ENCODE results near the gene MRPS15. TPM values are rescaled to one million over a fixed set of nuclear protein-coding genes. Genes with fewer than 3 reads are reported as not detected.

Gene MRPS15
- total RNA-seq, 1 experiment from 2014 or later: 104 TPM

DNA sequence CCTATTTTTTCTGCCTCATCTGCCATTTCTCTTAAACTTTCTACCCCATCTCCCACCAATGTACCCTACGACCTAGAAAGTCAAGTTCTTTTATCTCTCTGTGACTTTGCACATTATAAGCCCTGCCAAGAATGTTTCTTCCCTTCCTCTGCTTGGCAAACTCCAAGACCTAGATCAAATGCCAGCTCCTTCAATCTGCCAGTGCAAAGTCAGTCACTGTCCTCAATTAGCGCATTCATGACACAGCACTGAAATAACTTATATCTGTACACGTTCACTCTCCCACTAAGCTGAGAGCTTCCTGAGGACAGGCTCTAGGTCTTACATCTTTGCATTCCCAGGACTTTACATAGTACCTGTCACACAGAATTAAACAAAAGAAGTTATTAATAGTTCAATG, 45.0 kb downstream of the MRPS15 start:
- Histone ChIP-seq H3K9me3 (no peaks in the 10 kb centered on the region), H3K27me3 (no peaks in the 10 kb centered on the region), H3K36me3 (peaks cover 18% of the 10 kb centered on the region), H3K4me3 (no peak overlapping the region)
- no peak for DNase-seq

- DNase-seq: no peak
- no peaks in the 10 kb centered on the region for H3K27me3 ChIP-seq
- H3K36me3 ChIP-seq: peaks cover 23% of the 10 kb centered on the region
- H3K4me3 ChIP-seq: no peak overlapping the region
- no peaks in the 10 kb centered on the region for H3K9me3 ChIP-seq
Observed at GRCh38 chr1:36417931-36418330, 46.3 kb downstream of the MRPS15 start.

GRCh38 chr1:36415661-36416326, 48.4 kb downstream of the MRPS15 start:
- DNase-seq: no peak
- Histone ChIP-seq H3K36me3 (peaks cover 19% of the 10 kb centered on the region), H3K27me3 (no peaks in the 10 kb centered on the region), H3K4me3 (no peak overlapping the region), H3K9me3 (no peaks in the 10 kb centered on the region)

DNA sequence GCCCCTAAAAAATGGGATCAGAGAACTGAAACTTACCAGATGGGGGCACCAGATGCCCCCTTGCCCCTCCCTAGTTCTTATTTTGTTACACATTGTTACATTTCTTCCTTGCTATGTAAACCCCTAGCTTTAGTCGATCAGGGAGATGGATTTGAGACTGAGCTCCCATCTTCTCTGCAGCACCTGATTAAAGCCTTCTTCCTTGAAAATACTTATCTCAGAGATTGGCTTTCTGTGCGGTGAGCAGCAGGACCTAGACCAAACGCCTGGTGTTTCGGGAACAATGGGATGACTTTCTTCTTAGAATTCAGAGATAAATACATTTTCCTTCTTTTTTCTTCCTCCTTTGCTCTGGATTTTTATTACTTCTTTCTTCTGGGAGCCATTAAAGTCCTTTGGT, 49.8 kb downstream of the MRPS15 start:
- H3K36me3 ChIP-seq: peaks cover 28% of the 10 kb centered on the region
- no peaks in the 10 kb centered on the region for H3K27me3 ChIP-seq
- H3K9me3 ChIP-seq: no peaks in the 10 kb centered on the region
- DNase-seq: no peak
- H3K4me3 ChIP-seq: no peak overlapping the region

GRCh38 chr1:36411674-36412648, 52.2 kb downstream of the MRPS15 start:
- Histone ChIP-seq H3K9me3 (no peaks in the 10 kb centered on the region), H3K27me3 (no peaks in the 10 kb centered on the region), H3K36me3 (peaks cover 28% of the 10 kb centered on the region), H3K4me3 (no peak overlapping the region)
- DNase-seq: peak; percentile 6

DNA sequence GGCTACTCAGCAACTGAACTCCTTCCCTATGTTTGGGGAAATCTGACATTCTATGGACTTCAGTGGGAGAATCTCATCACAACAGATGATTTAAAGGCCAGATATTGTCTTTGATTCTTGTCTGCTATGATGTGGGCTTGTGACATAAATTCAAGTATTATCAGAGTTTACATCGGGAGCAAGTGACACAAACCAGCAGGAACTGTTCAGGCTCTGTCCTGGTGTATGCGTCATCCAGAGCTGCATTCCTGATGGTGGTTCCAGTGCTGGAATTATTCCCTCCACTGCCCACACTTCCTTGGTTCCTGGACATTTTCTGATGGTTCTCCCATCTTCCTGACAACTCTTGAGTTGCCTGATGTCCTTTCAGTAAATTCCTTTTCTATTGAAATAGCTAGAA, 55.7 kb downstream of the MRPS15 start:
- no peak for DNase-seq
- Histone ChIP-seq H3K9me3 (no peaks in the 10 kb centered on the region), H3K36me3 (peaks cover 25% of the 10 kb centered on the region), H3K4me3 (no peak overlapping the region), H3K27me3 (no peaks in the 10 kb centered on the region)

GRCh38 chr1:36406440-36406839, 57.7 kb downstream of the MRPS15 start:
- Histone ChIP-seq H3K9me3 (no peaks in the 10 kb centered on the region), H3K4me3 (no peak overlapping the region), H3K36me3 (peaks cover 12% of the 10 kb centered on the region), H3K27me3 (no peaks in the 10 kb centered on the region)
- DNase-seq: no peak

Other genes with a start within 250 kb of the MRPS15 start
- 77.6 and 84.6 TPM in 2 replicates for gene THRAP3, start 239.9 kb downstream of the MRPS15 start, total RNA-seq (2014; rRNA removed; shearing (Covaris generic); ENCODE audit: low replicate concordance)
- 0.03 TPM in 1 of 2 replicates, not detected in the other for gene SH3D21, start 158.0 kb downstream of the MRPS15 start, total RNA-seq (2014; rRNA removed; shearing (Covaris generic); ENCODE audit: low replicate concordance)
- gene EVA1B, start 140.7 kb downstream of the MRPS15 start, total RNA-seq (2014; rRNA removed; shearing (Covaris generic); ENCODE audit: low replicate concordance): 1.9 and 7.0 TPM in 2 replicates
- 10.0 and 13.2 TPM in 2 replicates for gene STK40, start 78.5 kb downstream of the MRPS15 start, total RNA-seq (2014; rRNA removed; shearing (Covaris generic); ENCODE audit: low replicate concordance)
- gene LSM10, start 66.5 kb downstream of the MRPS15 start, total RNA-seq (2014; rRNA removed; shearing (Covaris generic); ENCODE audit: low replicate concordance): 32.0 and 53.7 TPM in 2 replicates
- gene OSCP1, start 13.9 kb downstream of the MRPS15 start, total RNA-seq (2014; rRNA removed; shearing (Covaris generic); ENCODE audit: low replicate concordance): 5.7 and 10.5 TPM in 2 replicates
- gene CSF3R, start 18.5 kb upstream of the MRPS15 start, total RNA-seq (2014; rRNA removed; shearing (Covaris generic); ENCODE audit: low replicate concordance): not detected in 2 replicates